Activated CD8-positive, alpha-beta memory T cell treated with anti-CD3 and anti-CD28 coated beads, Interleukin-2, amount 50 U/mL, for 48 hours (primary cell): ENCODE results near the gene FSIP1.

ENCODE experiments used
- DNase-seq: peaks from one replicate; pipeline ENCODE4 v3.0.0-alpha.2; 2020

FSIP1 gene

GRCh38 chr15:39752991-39753390 is 29.6 kb downstream of the FSIP1 start:
- no peak for DNase-seq

DNA sequence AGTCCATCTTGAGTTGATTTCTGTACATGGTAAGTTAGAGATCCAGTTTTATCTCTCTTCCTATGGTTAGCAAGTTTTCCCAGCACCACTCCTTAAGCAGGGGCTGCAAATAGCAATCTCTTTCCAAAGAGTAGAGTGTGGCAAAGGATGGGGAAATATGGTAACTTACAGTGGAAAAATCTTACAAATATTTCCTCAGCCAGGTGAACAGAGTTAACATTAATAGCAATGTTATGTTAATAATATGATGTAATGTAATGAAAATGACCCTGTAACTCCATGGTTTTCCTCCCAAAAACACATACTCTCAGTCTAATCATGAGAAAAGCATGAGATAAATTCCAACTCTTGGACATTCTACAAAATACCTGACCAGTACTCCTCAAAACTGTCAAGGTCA is 30.4 kb downstream of the FSIP1 start:
- DNase-seq = no peak

- DNase-seq = no peak
Measured at GRCh38 chr15:39748276-39748675, 34.4 kb downstream of the FSIP1 start.

DNA sequence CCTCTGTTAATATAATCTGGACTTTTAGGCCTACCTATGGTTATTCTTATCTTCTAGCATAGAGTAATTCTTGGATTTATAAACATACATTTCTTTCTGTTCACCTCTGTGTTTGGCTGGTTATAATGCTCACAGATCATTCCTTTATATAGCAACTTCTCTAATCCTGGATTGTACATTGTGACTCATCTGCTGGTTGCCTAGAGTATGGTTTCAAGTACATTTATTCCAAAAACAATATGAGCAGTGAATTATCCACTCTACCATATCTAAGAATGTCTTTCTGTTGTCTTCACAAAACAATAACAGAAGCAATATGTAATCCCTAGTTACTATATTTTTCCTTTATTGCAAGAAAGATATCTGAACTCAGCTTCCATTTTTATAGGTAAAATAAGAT is 35.3 kb downstream of the FSIP1 start:
- DNase-seq = no peak

DNA sequence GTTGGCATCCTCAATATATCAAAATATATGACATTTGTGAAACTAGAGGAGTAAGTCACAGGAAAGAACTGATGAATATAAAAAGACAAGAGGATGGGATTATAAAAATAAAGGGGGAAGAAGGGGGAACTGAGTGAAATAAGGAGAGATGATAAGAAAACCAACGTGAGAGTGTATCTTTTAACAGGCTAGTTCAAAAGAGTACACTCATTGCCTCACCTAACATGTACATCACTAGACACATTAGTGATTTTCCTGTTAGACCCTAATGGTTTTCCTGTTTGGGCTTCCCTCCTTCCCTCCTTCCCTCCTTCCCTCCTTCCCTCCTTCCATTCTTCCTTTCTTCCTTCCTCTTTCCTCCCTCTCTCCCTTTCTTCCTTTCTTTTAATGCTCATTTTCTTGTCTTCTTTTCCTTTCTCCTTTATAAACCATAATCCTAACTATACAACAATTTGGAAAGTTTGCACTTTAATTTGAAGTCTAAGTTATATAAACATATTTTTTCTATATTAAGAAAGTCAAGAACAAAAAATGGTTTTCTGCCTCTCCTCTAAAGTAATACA is 35.8 kb downstream of the FSIP1 start:
- DNase-seq = no peak

- DNase-seq = no peak
Measured at GRCh38 chr15:39746176-39746575, 36.5 kb downstream of the FSIP1 start.

DNA sequence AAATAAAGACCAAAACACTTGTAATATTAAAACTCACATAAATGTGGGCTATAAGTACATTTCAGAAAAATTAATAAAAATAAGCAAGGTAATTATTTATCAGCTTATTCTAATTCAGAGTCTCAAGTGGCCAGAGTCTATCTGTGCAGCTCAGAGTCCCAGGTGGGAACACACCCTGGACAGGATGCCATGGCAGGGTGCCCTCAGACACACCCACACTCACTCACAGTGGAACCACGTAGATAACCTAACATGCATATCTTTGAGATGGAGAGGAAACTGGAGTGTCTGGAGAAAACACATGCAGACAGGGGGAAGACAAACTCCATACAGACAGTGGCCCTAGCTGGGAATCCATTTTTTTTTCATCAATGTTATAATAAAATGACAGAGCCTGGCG is 37.2 kb downstream of the FSIP1 start:
- DNase-seq = no peak

- DNase-seq = no peak
Measured at GRCh38 chr15:39744334-39745103, 38.1 kb downstream of the FSIP1 start.

- no peak for DNase-seq
Measured at GRCh38 chr15:39743611-39744010, 39.0 kb downstream of the FSIP1 start.

DNA sequence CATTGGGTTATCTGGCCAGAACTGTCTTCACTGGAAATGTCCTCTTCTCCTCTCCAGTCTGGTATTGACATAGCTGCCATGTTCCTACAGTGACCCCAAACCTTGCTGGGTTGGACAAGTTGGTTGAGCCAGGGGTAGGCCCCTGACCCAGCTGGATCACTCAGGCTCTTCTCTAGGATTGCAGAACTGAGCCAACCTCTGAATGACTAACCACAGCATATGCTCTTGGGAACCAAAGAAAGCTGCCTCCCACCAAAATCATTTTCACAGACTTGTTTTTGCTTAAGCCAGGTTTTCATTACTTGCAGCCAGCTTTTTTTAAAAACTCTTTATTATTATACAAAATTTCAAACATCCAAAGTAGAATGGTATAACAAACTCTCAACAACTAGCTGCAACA is 41.4 kb downstream of the FSIP1 start:
- DNase-seq = no peak

GRCh38 chr15:39738998-39739397 is 43.6 kb downstream of the FSIP1 start:
- DNase-seq = no peak

DNA sequence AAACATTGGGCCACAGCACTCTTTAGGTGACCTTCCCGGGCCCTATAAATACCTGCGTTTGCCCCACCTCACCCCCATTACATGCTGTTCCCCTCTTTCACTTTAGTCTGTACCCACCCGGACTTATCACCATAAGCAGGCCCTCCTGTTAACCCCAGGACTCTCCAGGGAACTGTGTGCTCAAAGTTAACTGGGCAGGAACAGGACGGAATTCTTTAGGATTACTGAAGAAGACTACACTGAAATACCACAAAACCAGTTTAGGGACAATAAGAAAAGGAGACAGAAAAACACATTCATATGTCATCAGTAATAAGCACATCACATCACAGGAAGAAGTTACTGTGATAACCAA is 45.5 kb downstream of the FSIP1 start:
- no peak for DNase-seq

DNA sequence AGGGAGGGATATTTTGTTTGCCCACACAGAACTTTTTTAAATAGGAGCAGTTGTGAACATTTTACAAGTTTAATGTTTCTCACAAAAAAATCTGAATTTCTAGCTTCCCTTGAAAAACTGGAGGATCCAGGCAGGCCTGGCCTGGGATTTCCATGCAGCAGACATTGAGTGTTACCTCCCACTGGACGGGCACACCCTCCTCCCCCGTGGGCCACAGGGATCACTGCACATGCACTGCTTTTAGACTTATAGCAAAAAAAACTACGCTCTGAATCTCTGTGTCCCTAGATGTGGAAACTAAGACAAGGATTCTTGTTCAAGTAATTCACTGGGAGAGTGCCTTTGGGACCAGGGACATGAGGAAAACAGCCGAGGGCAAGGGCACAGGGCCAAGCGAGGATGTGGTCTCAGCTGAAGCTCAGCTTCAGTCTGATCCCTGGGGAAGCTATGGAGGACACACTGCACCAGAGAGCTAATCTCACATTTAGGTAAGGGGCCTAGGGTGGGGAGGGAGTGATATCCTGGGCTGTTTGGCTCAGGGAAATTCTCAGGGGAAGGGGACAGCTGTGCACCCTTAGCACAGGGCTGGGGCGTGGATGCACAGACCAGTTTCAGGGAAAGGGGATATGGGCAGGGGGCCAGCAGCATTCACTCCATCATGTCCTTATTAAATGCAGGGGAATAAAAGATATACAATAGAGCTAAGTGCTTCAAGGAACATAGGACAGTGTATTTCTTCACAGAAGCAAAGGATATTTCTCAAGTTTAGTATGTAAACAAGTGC is 46.0 kb downstream of the FSIP1 start:
- no peak for DNase-seq

- DNase-seq = no peak
Measured at GRCh38 chr15:39735120-39735717, 47.4 kb downstream of the FSIP1 start.

- no peak for DNase-seq
Measured at GRCh38 chr15:39731266-39731665, 51.4 kb downstream of the FSIP1 start.

DNA sequence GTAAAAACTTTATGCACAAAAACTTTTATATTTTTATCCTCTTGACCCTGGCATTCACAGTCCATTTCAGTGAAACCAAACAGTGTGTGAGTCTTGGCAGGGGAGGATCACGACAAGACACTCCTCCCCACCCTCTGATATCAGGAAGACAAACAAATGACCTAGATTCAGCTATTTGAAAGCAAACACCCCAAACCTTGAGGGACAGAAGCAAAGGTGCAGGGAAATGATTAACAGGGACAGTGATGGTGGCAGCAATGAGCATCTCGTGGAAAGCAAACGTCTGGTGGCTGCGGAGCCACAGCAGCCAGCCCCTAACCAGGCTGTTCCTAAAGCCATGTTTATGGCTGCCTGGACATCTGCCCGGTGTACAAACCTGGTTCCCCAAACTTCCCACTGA is 52.1 kb downstream of the FSIP1 start:
- DNase-seq = no peak

- DNase-seq = no peak
Measured at GRCh38 chr15:39729500-39729899, 53.1 kb downstream of the FSIP1 start.

GRCh38 chr15:39728845-39729244 is 53.8 kb downstream of the FSIP1 start:
- no peak for DNase-seq

DNA sequence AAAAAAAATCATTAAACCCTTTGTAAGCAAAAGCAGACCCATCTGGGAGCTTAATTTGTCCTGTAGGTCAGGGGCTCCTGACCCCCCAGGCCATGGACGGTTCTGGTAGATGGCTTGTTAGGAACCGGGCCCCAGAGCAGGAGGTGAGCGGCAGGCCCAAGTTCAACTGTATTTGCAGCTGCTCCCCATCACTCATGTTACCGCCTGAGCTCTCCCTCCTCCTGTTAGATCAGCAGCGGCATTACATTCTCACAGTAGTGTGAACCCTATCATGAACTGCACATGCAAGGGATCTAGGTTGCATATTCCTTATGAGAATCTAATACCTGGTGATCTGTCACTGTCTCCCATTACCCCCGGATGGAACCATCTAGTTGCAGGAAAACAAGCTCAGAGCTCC is 60.7 kb downstream of the FSIP1 start:
- DNase-seq = no peak

DNA sequence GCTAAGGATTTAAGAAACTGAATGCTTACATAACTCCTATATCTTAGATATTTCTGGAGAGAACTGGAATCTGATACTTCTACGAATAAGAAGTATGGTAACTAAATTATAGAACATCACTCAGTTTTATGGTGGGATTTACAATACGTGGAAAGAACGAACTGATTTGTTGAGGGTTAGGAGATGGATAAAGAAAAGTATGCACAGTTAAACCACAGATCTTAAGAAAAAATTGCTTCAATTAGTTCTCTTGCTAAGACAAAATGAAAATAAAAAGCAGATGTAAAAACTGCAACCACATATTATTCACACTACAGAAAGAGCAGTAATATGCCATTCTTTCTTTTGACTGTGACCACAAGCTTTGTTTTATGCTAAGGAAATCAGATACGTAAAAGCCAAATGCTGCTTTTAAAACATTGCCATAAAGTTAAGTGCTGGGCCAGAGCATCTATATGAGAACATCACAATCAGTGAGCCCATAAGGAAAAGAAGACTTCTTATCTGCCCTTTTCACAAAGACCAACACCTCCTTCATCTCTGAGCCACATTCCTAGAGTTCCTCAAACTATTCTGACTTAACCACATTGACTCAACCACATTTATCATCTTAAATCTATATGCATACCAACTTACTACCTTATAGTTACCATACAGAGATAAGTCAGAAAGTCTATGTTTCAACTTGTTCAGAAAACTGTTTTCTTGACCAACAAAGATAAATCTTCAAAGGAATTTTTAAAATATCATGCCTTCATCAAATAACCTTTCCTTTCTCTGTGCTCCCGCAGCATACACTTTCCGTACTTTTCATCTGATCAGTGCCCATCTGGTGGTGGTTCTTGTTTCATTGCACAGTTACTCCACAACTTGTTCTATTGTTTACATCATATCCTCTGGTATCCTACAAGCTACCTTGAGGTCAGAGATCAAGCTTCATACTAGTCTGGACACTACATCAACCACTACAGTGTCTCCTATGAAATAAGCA is 61.7 kb downstream of the FSIP1 start:
- no peak for DNase-seq

- no peak for DNase-seq
Measured at GRCh38 chr15:39720081-39720480, 62.6 kb downstream of the FSIP1 start.

GRCh38 chr15:39719109-39719508 is 63.5 kb downstream of the FSIP1 start:
- DNase-seq = no peak

DNA sequence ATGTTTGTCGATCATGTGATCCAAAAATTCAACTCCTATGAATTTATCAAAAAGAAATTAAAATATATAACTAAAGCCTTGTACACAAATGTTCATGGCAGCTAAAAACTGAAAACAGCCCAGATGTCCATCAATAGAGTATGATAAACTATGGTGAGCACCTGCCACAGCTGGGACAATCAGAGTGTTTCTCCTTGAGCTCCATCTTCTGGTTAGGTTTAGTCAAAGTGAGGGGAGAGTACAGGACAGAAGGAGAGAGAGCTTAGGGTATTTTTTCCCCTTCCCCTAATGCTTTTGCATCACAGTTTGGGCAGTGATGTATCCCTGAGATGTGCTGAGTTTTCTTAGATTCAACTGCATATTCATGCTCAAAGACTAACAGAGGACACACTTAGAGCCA is 65.5 kb downstream of the FSIP1 start:
- no peak for DNase-seq
